Stimulated activated CD4-positive, alpha-beta T cell treated with anti-CD3 and anti-CD28 coated beads, Interleukin-1b, Interleukin-23, amount 100 ng/mL, for 48 hours (primary cell): ENCODE data around the gene MUCL3.
"Not testable (repeated sequence)": the region's sequence is repeated elsewhere in the genome, so short reads cannot be mapped to it uniquely, and the experiment has no call there.

Source experiments
- DNase-seq: peaks from one replicate; pipeline ENCODE4 v3.0.0-alpha.2; 2020

The MUCL3 gene

GRCh38 chr6:30981942-30982772 lies 41.4 kb downstream of the MUCL3 start:
- no peak for DNase-seq

GRCh38 chr6:30983439-30983838 lies 42.7 kb downstream of the MUCL3 start, which contains the start of gene MUC21:
MUC21 (plus strand) TSS chr6:30983718; CDS start chr6:30983959, 241 bp downstream.
- DNase-seq: no peak

- DNase-seq: no peak
Observed at GRCh38 chr6:30985490-30985889, 44.7 kb downstream of the MUCL3 start.

- DNase-seq: no peak
Observed at GRCh38 chr6:30987304-30987703, 46.5 kb downstream of the MUCL3 start.

GRCh38 chr6:30988209-30988825 lies 47.5 kb downstream of the MUCL3 start:
- DNase-seq: no peak

- no peak for DNase-seq
Observed at GRCh38 chr6:30990422-30991086, 49.8 kb downstream of the MUCL3 start.

- DNase-seq: no peak
Observed at GRCh38 chr6:30991891-30992290, 51.1 kb downstream of the MUCL3 start.

GRCh38 chr6:30997301-30997700 lies 56.5 kb downstream of the MUCL3 start:
- no peak for DNase-seq

- DNase-seq: no peak
Observed at GRCh38 chr6:30998785-30999184, 58.0 kb downstream of the MUCL3 start.

GRCh38 chr6:31000067-31000860 lies 59.5 kb downstream of the MUCL3 start:
- DNase-seq: not testable (repeated sequence)

GRCh38 chr6:31001281-31001888 lies 60.6 kb downstream of the MUCL3 start:
- no peak for DNase-seq

GRCh38 chr6:31002471-31002870 lies 61.7 kb downstream of the MUCL3 start:
- DNase-seq: no peak
